K562 (cell line): Measurements from ENCODE around the gene SPATA2L. TPM values are rescaled to one million over a fixed set of nuclear protein-coding genes. Genes with fewer than 3 reads are reported as not detected.

Experiments used
- ATAC-seq: fragments of 200-7000 bp; cut with Tn5 transposase; 3 replicates; pipeline ENCODE4 v1.9.1; 2020; ENCODE audit warnings: moderate library complexity
- BruUV-seq: library from RNA; stranded (reverse); fragments of 400-500 nt; replicated peaks from 2 replicates; lab custom pipeline; 2021; lab: Mats Ljungman, UMichigan
- CTCF ChIA-PET: fragments of 300-600 bp; formaldehyde crosslinking; extraction: SDS; loops from one replicate; lab custom pipeline; 2021; ENCODE audit warnings: low intra/inter-chr PET ratio; lab: Yijun Ruan, JAX
- POLR2A ChIA-PET: fragments of 300-600, 350-650 bp; sonication (Branson Sonifier 250); formaldehyde crosslinking; extraction: SDS; loops from one replicate; lab custom pipeline; 2021; ENCODE audit warnings: antibody characterized with exemption, inconsistent platforms; lab: Yijun Ruan, JAX
- DNase-seq, 4 experiments: peaks; one replicate each; pipeline versions ENCODE4 v3.0.0 to v3.0.0-alpha.2; 2011 to 2018; ENCODE audit warnings: low spot score in 3 of 4, mixed read lengths in 3 of 4; ENCODE audit errors: extremely low read depth in 1 of 4
- FAIRE-seq: peaks from 2 replicates; lab custom pipeline; 2011; peaks lifted over from hg19 to GRCh38; lab: Jason Lieb, UNC
- H2AFZ ChIP-seq: 2 replicates; pipeline ENCODE4 v1.6.0; 2011; ENCODE audit warnings: low read depth, low read length, control low read depth, inconsistent platforms
- H3K27ac ChIP-seq: fragments of 200-600 bp; 3 replicates; pipeline ENCODE4 v1.8.0; 2011; ENCODE audit warnings: low read depth, mild to moderate bottlenecking, control low read depth, inconsistent platforms, low read length, moderate library complexity, mixed read lengths; ENCODE audit errors: extremely low read depth
- H3K27me3 ChIP-seq, 2 experiments: fragments of 300-600 bp in 1 of 2; 2 replicates in 1 of 2; 3 replicates in 1 of 2; pipeline versions ENCODE4 v1.6.0 to v1.8.0; 2011; ENCODE audit warnings: inconsistent platforms in 2 of 2, low read length in 2 of 2, mild to moderate bottlenecking in 1 of 2, mixed read lengths in 1 of 2, moderate library complexity in 1 of 2; ENCODE audit not compliant: control insufficient read depth in 2 of 2, insufficient read depth in 2 of 2
- H3K36me3 ChIP-seq: fragments of 300-600 bp; 3 replicates; pipeline ENCODE4 v1.8.0; 2011; ENCODE audit warnings: mild to moderate bottlenecking, low read length, inconsistent platforms; ENCODE audit not compliant: control insufficient read depth, insufficient read depth
- H3K4me1 ChIP-seq, 2 experiments: fragments of 200-600 bp in 1 of 2; replicated peaks in 1 of 2; 2 replicates in 1 of 2; 3 replicates in 1 of 2; pipeline versions ENCODE4 v1.5.1 to v1.8.0; 2011; ENCODE audit warnings: inconsistent platforms in 2 of 2, low read length in 2 of 2, mild to moderate bottlenecking in 1 of 2, mixed read lengths in 1 of 2, moderate library complexity in 1 of 2; ENCODE audit not compliant: control insufficient read depth in 2 of 2, insufficient read depth in 2 of 2
- H3K4me2 ChIP-seq: 2 replicates; pipeline ENCODE4 v1.6.1; 2011; ENCODE audit warnings: low read length, control low read depth, inconsistent platforms, mixed read lengths; ENCODE audit not compliant: insufficient read depth
- H3K4me3 ChIP-seq: fragments of 200-600 bp; sonication (generic), shearing (Covaris generic); 2 replicates; pipeline ENCODE4 v1.5.1; 2016; ENCODE audit warnings: control low read depth, inconsistent platforms
- H3K79me2 ChIP-seq: fragments of 200-600 bp; 3 replicates; pipeline ENCODE4 v1.8.0; 2011; ENCODE audit warnings: low read length, inconsistent platforms; ENCODE audit not compliant: control insufficient read depth, insufficient read depth
- H3K9ac ChIP-seq, 2 experiments: 2 replicates each; pipeline versions ENCODE4 v1.6.0 to v1.6.1; 2011; ENCODE audit warnings: low read depth in 2 of 2, low read length in 2 of 2, control low read depth in 1 of 2, inconsistent platforms in 1 of 2, mild to moderate bottlenecking in 1 of 2, mixed read lengths in 1 of 2; ENCODE audit not compliant: insufficient read depth in 1 of 2
- H3K9me1 ChIP-seq: one replicate; pipeline ENCODE4 v1.6.0; 2011; ENCODE audit warnings: inconsistent platforms, mild to moderate bottlenecking, low read length, moderate library complexity; ENCODE audit not compliant: control insufficient read depth, insufficient read depth
- H3K9me3 ChIP-seq: replicated peaks from 2 replicates; pipeline ENCODE4 v1.5.1; 2011; ENCODE audit warnings: low read depth, low read length, inconsistent platforms; ENCODE audit not compliant: control insufficient read depth, insufficient read depth
- H4K20me1 ChIP-seq: replicated peaks from 2 replicates; pipeline ENCODE4 v1.6.1; 2011; ENCODE audit warnings: low read length, inconsistent platforms, mixed read lengths; ENCODE audit not compliant: control insufficient read depth, insufficient read depth
- CCNT2 ChIP-seq: IDR thresholded peaks from 2 replicates; pipeline ENCODE4 v1.6.1; 2011; ENCODE audit warnings: borderline replicate concordance, low read depth, mild to moderate bottlenecking, moderate library complexity, mixed read lengths, low read length; ENCODE audit not compliant: insufficient read length; ENCODE audit errors: extremely low read depth
- POLR2A ChIP-seq: fragments of 450-650 bp; conservative IDR thresholded peaks from 2 replicates; pipeline ENCODE4 v1.6.1; 2016
- POLR2AphosphoS2 ChIP-seq: IDR thresholded peaks from 2 replicates; pipeline ENCODE4 v1.6.1; 2012; ENCODE audit warnings: low read length, improper control_type of control experiment
- POLR2G ChIP-seq: fragments of 200-400 bp; formaldehyde crosslinking; IDR thresholded peaks from 2 replicates; pipeline ENCODE4 v1.6.1; 2017; ENCODE audit warnings: low read depth, mild to moderate bottlenecking, antibody characterized with exemption, low read length, moderate library complexity
- RBFOX2 ChIP-seq: fragments of 200-400 bp; formaldehyde crosslinking; IDR thresholded peaks from 2 replicates; pipeline ENCODE4 v1.6.1; 2017; ENCODE audit warnings: low read depth, mild to moderate bottlenecking, low read length, moderate library complexity
- WGBS: fragments of 100-300 bp; shearing (Covaris generic); methylation state at CpG from one replicate; pipeline ENCODE4 v1.1.6; 2016; ENCODE audit warnings: low coverage, mixed read lengths; ENCODE audit not compliant: insufficient coverage; ENCODE audit errors: missing lambda C conversion rate; 5-methylcytosine and 5-hydroxymethylcytosine counted together
- in situ Hi-C: fragments of 300-500 bp; cut with MboI; formaldehyde crosslinking; loops from 4 replicates; pipeline ENCODE4 v1.15.0; 2018; ENCODE audit warnings: inconsistent platforms, mixed read lengths
- intact Hi-C: fragments of 100-400 bp; cut with micrococcal nuclease; formaldehyde crosslinking; loops from 2 replicates; pipeline ENCODE4 v1.14.2; 2022
- polyA plus RNA-seq, 8 experiments: library from polyadenylated mRNA; depleted of rRNA in 4 of 8; stranded (reverse) in 5 of 8; unstranded in 3 of 8; fragments of >200 nt; fragmentation: Nextera tagmentation in 2 of 8; fragmentation: Illumina TruSeq in 1 of 8; extraction: Ambion mirVana in 2 of 8; extraction: Trizol in 1 of 8; gene quantifications; 2 replicates each; pipeline versions ENCODE4 v1.2.1 to v1.2.3, GENCODE V29; 2011 to 2014; ENCODE audit warnings: inconsistent platforms in 1 of 8, missing spikeins in 1 of 8
- total RNA-seq, 7 experiments: library from RNA; depleted of rRNA in 6 of 7; stranded (reverse); fragments of >200 nt in 6 of 7; fragmentation: Illumina TruSeq in 2 of 7; extraction: Trizol in 2 of 7; gene quantifications; 2 replicates each; pipeline versions ENCODE4 v1.2.1 to v1.2.3, GENCODE V29; 2011 to 2021; ENCODE audit warnings: low replicate concordance in 1 of 7

Gene SPATA2L
- total and polyA plus RNA-seq, 9 of the 15 experiments (the other 6 are each of a cell fraction or from before 2014, with no cell fraction given) = 0.13 to 19.2 (median 4.8) TPM; not detected in 1

DNA sequence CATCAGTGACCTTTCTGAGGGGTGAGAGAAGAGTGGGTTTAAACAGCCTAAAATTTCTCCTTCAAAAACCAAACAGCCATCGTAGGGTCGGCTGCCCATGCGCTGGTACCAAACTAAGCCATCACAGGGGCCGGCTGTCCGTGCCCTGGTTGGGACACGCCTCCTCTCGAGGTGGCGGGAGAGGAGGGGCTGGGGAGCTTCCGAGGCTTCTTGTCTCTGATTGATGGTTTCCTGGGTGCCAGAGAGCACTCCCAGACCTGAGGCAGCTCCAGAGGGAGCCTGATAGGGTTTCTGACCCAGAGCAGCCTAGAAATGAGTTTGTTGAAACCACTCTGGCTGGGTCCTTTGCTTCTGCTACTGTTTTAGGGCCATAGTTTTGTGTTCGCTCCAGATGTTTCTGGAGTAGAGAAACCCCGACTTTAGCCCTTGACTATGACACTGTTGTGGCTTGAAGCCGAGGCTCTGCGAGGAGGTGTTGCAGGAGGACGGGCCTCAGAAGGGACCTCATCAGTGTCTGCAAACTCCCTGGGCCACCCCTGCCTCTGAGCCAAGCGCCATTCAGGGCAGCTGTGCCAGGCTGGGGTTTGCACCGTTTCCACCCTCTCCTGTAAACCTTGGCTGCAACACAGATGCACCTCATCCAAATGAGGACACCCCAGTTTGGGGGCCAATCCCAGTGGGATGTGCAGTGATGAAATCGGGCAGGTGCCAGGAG lies 26.1 kb upstream of the SPATA2L start:
- H2AFZ ChIP-seq = no peak overlapping the region
- H3K4me2 ChIP-seq = no peak overlapping the region
- peaks cover 15% of the 10 kb centered on the region for H4K20me1 ChIP-seq
- 91% methylated on average over 17 of the region's 17 CpGs for WGBS
- DNase-seq (no peak), ATAC-seq (peak; percentile 3; the same call in 1 of the 3 replicates), FAIRE-seq (no peak)
- H3K27me3 ChIP-seq = no peaks in the 10 kb centered on the region
- BruUV-seq = no TSS peak
- peaks cover 6 to 28% of the 10 kb centered on the region in 2 experiments; a peak in 4 of 5 replicates for H3K4me1 ChIP-seq
- H3K9me3 ChIP-seq = no peaks in the 10 kb centered on the region
- peaks cover 31% of the 10 kb centered on the region for H3K79me2 ChIP-seq
- CTCF ChIA-PET = no interaction called here
- no peak for TF ChIP-seq CCNT2
- TF ChIP-seq RBFOX2 = peak; percentile 43; the same call in 1 of the 2 replicates
- no peak for TF ChIP-seq POLR2AphosphoS2
- TF ChIP-seq POLR2A = 0 out of 2 replicates have a peak, but pooled peaks have one; percentile 1
- peak; percentile 46 for TF ChIP-seq POLR2G
- H3K4me3 ChIP-seq = no peak overlapping the region
- no peak overlapping the region for H3K27ac ChIP-seq
- POLR2A ChIA-PET = interaction anchor here (0.8 to 4.8 kb wide), 2 partner anchors 12 to 18 kb away, joined by 4 to 37 read pairs; no protein-coding TSS in a partner anchor
- in situ Hi-C loops = no loop called here
- intact Hi-C loops = no loop called here
- H3K36me3 ChIP-seq = peaks cover 93% of the 10 kb centered on the region
- no peak overlapping the region for H3K9ac ChIP-seq
- H3K9me1 ChIP-seq = peaks cover 8% of the 10 kb centered on the region
